ENCODE results near the gene CAMSAP2.

GRCh38 chr1:200767321-200767720 lies 28.6 kb downstream of the CAMSAP2 start:
- no peak for TF ChIP-seq EZH2phosphoT487 (IDR thresholded peaks at IDR 0.05; ENCODE audit: borderline replicate concordance, low read length)
- TF ChIP-seq EZH2 (IDR thresholded peaks at IDR 0.05; ENCODE audit: low read length, unreplicated experiment): no peak
